Vagina (tissue), 2 donors: ENCODE results near the gene PUS10. TPM values are rescaled to one million over a fixed set of nuclear protein-coding genes. Genes with fewer than 3 reads are reported as not detected.

Experiments
- DNase-seq, 2 donors: peaks; one replicate each; pipeline ENCODE4 v3.0.0-alpha.2; 2017; ENCODE audit errors: extremely low spot score in 2 of 2
- H3K27ac ChIP-seq: fragments of 200-600 bp; sonication (generic); one replicate; pipeline ENCODE4 v1.5.1; 2019
- H3K27me3 ChIP-seq: fragments of 200-600 bp; sonication (generic); one replicate; pipeline ENCODE4 v1.5.1; 2019
- H3K36me3 ChIP-seq, 2 donors: fragments of 200-600 bp; sonication (generic); one replicate each; pipeline ENCODE4 v1.5.1; 2017 to 2019
- H3K4me1 ChIP-seq: fragments of 200-600 bp; sonication (generic); one replicate; pipeline ENCODE4 v1.5.1; 2019
- H3K4me3 ChIP-seq, 2 donors: fragments of 200-600 bp; sonication (generic); 1 replicate in 1 of 2; 2 replicates in 1 of 2; pipeline ENCODE4 v1.5.1; 2016 to 2019
- H3K9me3 ChIP-seq: fragments of 200-600 bp; sonication (generic); one replicate; pipeline ENCODE4 v1.5.1; 2019
- CTCF ChIP-seq, 3 experiments: fragments of 450-650 bp in 2 of 3; fragments of 200-600 bp in 1 of 3; sonication (generic) in 1 of 3; IDR thresholded peaks; one replicate each; pipeline ENCODE4 v1.5.1; 2017 to 2019; ENCODE audit warnings: antibody characterized with exemption in 3 of 3, mild to moderate bottlenecking in 2 of 3, moderate library complexity in 2 of 3
- POLR2A ChIP-seq, 2 donors: fragments of 450-650 bp; IDR thresholded peaks; one replicate each; pipeline ENCODE4 v1.6.1; 2017; ENCODE audit warnings: antibody characterized with exemption in 2 of 2, mild to moderate bottlenecking in 2 of 2, moderate library complexity in 2 of 2
- POLR2AphosphoS5 ChIP-seq, 2 donors: sonication (generic); formaldehyde crosslinking; IDR thresholded peaks; one replicate each; pipeline ENCODE4 v1.9.0; 2017; ENCODE audit warnings: antibody characterized with exemption in 2 of 2, mild to moderate bottlenecking in 2 of 2, low read depth in 1 of 2; ENCODE audit not compliant: insufficient read depth in 1 of 2
- intact Hi-C: fragments of 100-400 bp; cut with DNase I; formaldehyde crosslinking; loops from one replicate; pipeline ENCODE4 v1.15.1; 2023
- total RNA-seq: library from RNA; depleted of rRNA; stranded (reverse); fragments of >200 nt; gene quantifications from one replicate; pipeline ENCODE4 v1.2.3, GENCODE V29; 2016

The PUS10 gene
- total RNA-seq, 1 donor from 2014 or later: 3.2 TPM

DNA sequence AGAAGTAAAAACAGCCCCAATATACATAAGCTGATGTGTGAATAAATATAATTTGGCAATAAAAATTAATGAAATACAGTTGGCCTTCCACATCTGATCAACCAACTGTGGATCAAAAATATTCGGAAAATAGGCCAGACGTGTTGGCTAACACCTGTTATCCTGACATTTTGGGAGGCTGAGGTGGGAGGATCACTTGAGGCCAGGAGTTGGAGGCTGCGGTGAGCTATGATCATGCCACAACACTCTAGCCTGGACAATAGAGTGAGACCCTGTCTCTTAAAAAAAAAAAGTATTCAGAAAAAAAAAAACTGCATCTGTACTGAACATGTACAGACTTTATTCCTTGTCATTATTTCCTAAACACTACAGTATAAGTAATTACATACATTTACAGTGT, 11.5 kb upstream of the PUS10 start:
- H3K36me3 ChIP-seq: peaks cover 0 to 36% of the 10 kb centered on the region in 2 donors
- no peak overlapping the region for H3K27ac ChIP-seq
- intact Hi-C loops: no loop called here
- DNase-seq: no peak
- H3K9me3 ChIP-seq: no peaks in the 10 kb centered on the region
- H3K27me3 ChIP-seq: no peaks in the 10 kb centered on the region
- no peak overlapping the region for H3K4me3 ChIP-seq
- TF ChIP-seq POLR2A (IDR thresholded peaks at IDR 0.05): no peak
- TF ChIP-seq CTCF (IDR thresholded peaks at IDR 0.05): no peak
- no peak for TF ChIP-seq POLR2AphosphoS5 (IDR thresholded peaks at IDR 0.05; ENCODE audit: insufficient read depth in 1 of 2, low read depth in 1 of 2)
- peaks cover 7% of the 10 kb centered on the region for H3K4me1 ChIP-seq

DNA sequence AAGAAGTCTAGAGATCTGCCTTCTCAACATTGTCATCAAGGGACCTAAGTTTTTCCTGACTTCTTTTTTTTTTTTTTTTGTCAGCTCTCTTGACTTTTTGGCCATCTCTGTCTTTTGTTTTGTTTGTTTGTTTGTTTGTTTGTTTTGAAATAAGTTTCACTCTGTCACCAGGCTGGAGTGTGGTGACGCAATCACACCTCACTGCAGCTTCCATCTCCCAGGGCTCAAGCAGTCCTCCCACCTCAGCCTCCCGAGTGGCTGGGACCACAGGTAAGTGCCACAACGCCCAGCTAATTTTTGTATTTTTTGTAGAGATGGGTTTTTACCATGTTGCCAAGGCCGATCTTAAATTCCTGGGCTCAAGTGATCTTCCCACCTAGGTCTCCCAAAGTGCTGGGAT, 5.6 kb upstream of the PUS10 start:
- Histone ChIP-seq H3K36me3 (peaks cover 0 to 11% of the 10 kb centered on the region in 2 donors), H3K27me3 (no peaks in the 10 kb centered on the region), H3K27ac (no peak overlapping the region), H3K9me3 (no peaks in the 10 kb centered on the region), H3K4me1 (peaks cover 37% of the 10 kb centered on the region), H3K4me3 (no peak overlapping the region)
- TF ChIP-seq POLR2AphosphoS5 (IDR thresholded peaks at IDR 0.05; ENCODE audit: insufficient read depth in 1 of 2, low read depth in 1 of 2) (no peak), POLR2A (IDR thresholded peaks at IDR 0.05) (no peak), CTCF (IDR thresholded peaks at IDR 0.05) (no peak)
- intact Hi-C loops: no loop called here
- DNase-seq: no peak

DNA sequence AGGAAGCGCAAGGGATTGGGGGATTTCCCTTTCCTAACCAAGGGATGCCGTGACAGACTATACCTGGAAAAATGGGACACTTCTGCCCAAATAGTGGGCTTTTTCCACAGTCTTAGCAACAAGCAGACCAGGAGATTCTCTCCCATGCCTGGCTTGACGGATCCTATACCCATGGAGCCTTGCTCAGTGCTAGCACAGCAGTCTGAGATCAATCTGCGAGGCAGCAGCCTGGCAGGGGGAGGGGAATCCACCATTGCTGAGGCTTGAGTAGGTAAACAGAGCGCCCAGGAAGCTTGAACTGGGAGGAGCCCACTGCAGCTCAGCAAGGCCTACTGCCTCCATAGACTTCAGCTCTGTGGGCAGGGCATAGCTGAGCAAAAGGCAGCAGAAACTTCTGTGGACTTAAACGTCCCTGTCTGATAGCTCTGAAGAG, 3.2 kb upstream of the PUS10 start:
- H3K4me3 ChIP-seq: no peak overlapping the region
- H3K27me3 ChIP-seq: no peaks in the 10 kb centered on the region
- H3K36me3 ChIP-seq: peaks cover 0 to 8% of the 10 kb centered on the region in 2 donors
- TF ChIP-seq POLR2A (IDR thresholded peaks at IDR 0.05) (no peak), CTCF (IDR thresholded peaks at IDR 0.05) (no peak)
- no peaks in the 10 kb centered on the region for H3K9me3 ChIP-seq
- H3K4me1 ChIP-seq: peaks cover 46% of the 10 kb centered on the region
- no peak overlapping the region for H3K27ac ChIP-seq
- DNase-seq: no peak
- intact Hi-C loops: no loop called here

- intact Hi-C loops: loop anchor here (5.0 kb wide), 1 partner anchor 49 kb away; the partner anchor contains the start of gene SANBR
- Histone ChIP-seq H3K4me3 (peak overlapping the region; percentile 63 to 94), H3K4me1 (peaks cover 52% of the 10 kb centered on the region), H3K9me3 (no peaks in the 10 kb centered on the region), H3K36me3 (peaks cover 0 to 8% of the 10 kb centered on the region in 2 donors), H3K27me3 (no peaks in the 10 kb centered on the region), H3K27ac (peak overlapping the region; percentile 91)
- DNase-seq: no peak
- TF ChIP-seq POLR2AphosphoS5 (IDR thresholded peaks at IDR 0.05; ENCODE audit: insufficient read depth in 1 of 2, low read depth in 1 of 2) (no peak), POLR2A (IDR thresholded peaks at IDR 0.05) (no peak), CTCF (IDR thresholded peaks at IDR 0.05) (no peak)
Measured at GRCh38 chr2:61018798-61019197, 743 bp upstream of the PUS10 start.

DNA sequence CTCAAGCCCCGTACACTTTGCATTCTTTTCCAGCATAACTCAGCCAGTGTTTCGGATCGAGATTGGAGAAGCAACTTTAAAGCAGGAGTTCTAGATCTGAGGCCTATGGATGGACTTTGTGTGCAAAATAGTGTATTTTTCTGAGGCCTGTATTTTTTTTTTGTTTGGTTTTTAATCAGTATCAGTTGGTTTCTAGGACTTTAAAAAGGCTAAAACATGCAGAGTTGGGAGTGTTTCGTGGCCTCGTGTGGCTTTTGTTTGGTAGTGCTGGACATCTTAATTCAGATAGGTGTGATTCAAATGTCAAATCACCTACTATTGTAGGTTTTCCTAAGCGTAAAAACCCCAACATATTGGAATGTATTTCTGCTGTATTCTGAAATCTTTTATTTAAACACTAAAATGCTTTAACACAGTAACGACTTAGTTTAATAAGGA, 282 bp upstream of the PUS10 start:
- intact Hi-C loops: loop anchor here (5.0 kb wide), 1 partner anchor 49 kb away; the partner anchor contains the start of gene SANBR
- Histone ChIP-seq H3K9me3 (no peaks in the 10 kb centered on the region), H3K27ac (peak overlapping the region; percentile 91), H3K36me3 (peaks cover 0 to 8% of the 10 kb centered on the region in 2 donors), H3K4me3 (peak overlapping the region; percentile 63 to 94), H3K4me1 (peaks cover 52% of the 10 kb centered on the region), H3K27me3 (no peaks in the 10 kb centered on the region)
- TF ChIP-seq POLR2AphosphoS5 (IDR thresholded peaks at IDR 0.05; ENCODE audit: insufficient read depth in 1 of 2, low read depth in 1 of 2) (no peak), POLR2A (IDR thresholded peaks at IDR 0.05) (no peak), CTCF (IDR thresholded peaks at IDR 0.05) (no peak)
- DNase-seq: no peak
